Common myeloid progenitor, CD34-positive (primary cell): ENCODE results near the gene OR4E2.

Experiments used
- CTCF ChIA-PET: fragments of 350-600 bp; sonication (Branson Sonifier 250); formaldehyde crosslinking; loops from one replicate; lab custom pipeline; 2021; ENCODE audit warnings: antibody characterized with exemption; lab: Charles Lee
- POLR2A ChIA-PET: fragments of 350-600 bp; sonication (Branson Sonifier 250); formaldehyde crosslinking; loops from one replicate; lab custom pipeline; 2021; ENCODE audit warnings: antibody characterized with exemption; lab: Charles Lee
- DNase-seq, 3 donors: peaks; one replicate each; pipeline versions ENCODE4 v3.0.0 to v3.0.0-alpha.2; 2013
- H3K27ac ChIP-seq, 2 experiments: 1 replicate in 1 of 2; 2 replicates in 1 of 2; pipeline ENCODE4 v1.7.0; 2013; ENCODE audit warnings: inconsistent platforms in 2 of 2, low read length in 2 of 2, mild to moderate bottlenecking in 2 of 2, low read depth in 1 of 2, moderate library complexity in 1 of 2; ENCODE audit not compliant: severe bottlenecking in 2 of 2, insufficient read depth in 1 of 2, poor library complexity in 1 of 2
- H3K27me3 ChIP-seq, 5 experiments: replicated peaks in 2 of 5; 1 replicate in 3 of 5; 2 replicates in 2 of 5; pipeline versions ENCODE4 v1.6.1 to v1.7.0; 2013; ENCODE audit warnings: low read length in 4 of 5, mild to moderate bottlenecking in 2 of 5, moderate library complexity in 2 of 5, inconsistent platforms in 1 of 5; ENCODE audit not compliant: insufficient read depth in 5 of 5, control insufficient read depth in 4 of 5
- H3K36me3 ChIP-seq, 4 experiments: 1 replicate in 2 of 4; 2 replicates in 2 of 4; pipeline versions ENCODE4 v1.6.1 to v1.7.0; 2013; ENCODE audit warnings: low read length in 3 of 4, control low read depth in 1 of 4, mild to moderate bottlenecking in 1 of 4; ENCODE audit not compliant: control insufficient read depth in 4 of 4, insufficient read depth in 4 of 4
- H3K4me1 ChIP-seq, 4 experiments: 1 replicate in 3 of 4; 2 replicates in 1 of 4; pipeline versions ENCODE4 v1.6.1 to v1.7.1; 2013; ENCODE audit warnings: low read length in 3 of 4, mild to moderate bottlenecking in 3 of 4, control low read depth in 1 of 4, inconsistent platforms in 1 of 4, moderate library complexity in 1 of 4; ENCODE audit not compliant: control insufficient read depth in 4 of 4, insufficient read depth in 4 of 4; ENCODE audit errors: control extremely low read depth in 1 of 4
- H3K4me3 ChIP-seq, 7 experiments: 1 replicate in 4 of 7; 2 replicates in 3 of 7; pipeline versions ENCODE4 v1.5.1 to v1.7.0; 2013; ENCODE audit warnings: mild to moderate bottlenecking in 7 of 7, low read length in 6 of 7, moderate library complexity in 6 of 7, inconsistent platforms in 2 of 7, low read depth in 2 of 7, control low read depth in 1 of 7; ENCODE audit not compliant: insufficient read depth in 4 of 7, control insufficient read depth in 1 of 7; ENCODE audit errors: extremely low read depth in 1 of 7
- H3K9me3 ChIP-seq, 5 experiments: 1 replicate in 4 of 5; 2 replicates in 1 of 5; pipeline versions ENCODE4 v1.6.1 to v1.7.1; 2013; ENCODE audit warnings: low read length in 4 of 5, mild to moderate bottlenecking in 2 of 5, inconsistent platforms in 1 of 5, low read depth in 1 of 5, moderate library complexity in 1 of 5; ENCODE audit not compliant: control insufficient read depth in 4 of 5, insufficient read depth in 2 of 5; ENCODE audit errors: control extremely low read depth in 1 of 5
- whole genome bisulfite sequencing: methylation state at CpG from one replicate; pipeline ENCODE4 v1.1.5; 2013; ENCODE audit not compliant: insufficient coverage; 5-methylcytosine and 5-hydroxymethylcytosine counted together

Gene OR4E2

DNA sequence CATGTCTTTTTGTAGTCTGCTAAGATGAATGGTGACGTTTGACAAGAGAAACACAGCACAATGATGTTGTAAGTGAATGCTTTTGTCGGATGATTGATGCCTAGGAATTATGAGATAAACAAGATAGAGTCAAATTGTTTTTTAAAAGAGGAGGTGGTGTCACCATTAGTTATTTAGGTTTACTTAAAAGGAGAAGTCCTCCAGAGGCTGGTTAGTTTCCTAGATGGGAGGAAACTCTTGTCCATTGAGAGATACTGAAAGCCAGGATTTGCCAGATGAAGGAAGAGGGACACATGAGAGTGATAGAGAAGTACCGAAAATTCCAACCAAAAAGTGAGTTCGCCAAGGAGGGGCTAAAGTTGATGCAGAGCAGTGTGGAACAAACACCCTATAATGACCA, 18.8 kb upstream of the OR4E2 start, which contains the start of gene OR10G2:
Gene OR10G2 (minus strand): TSS at position 101 of the 400 bp plus-strand sequence. CDS start 98 bp downstream, at position 3.
- Histone ChIP-seq H3K4me3 (no peak within 1 kb of the TSS), H3K36me3 (no peaks in the 10 kb centered on the region), H3K4me1 (peaks cover 0 to 2% (median 0%) of the 10 kb centered on the region in 4 experiments), H3K27me3 (no peaks in the 10 kb centered on the region), H3K27ac (no peak within 1 kb of the TSS), H3K9me3 (peaks cover 0 to 1% (median 0%) of the 10 kb centered on the region in 5 experiments)
- POLR2A ChIA-PET, result no interaction called here
- CTCF ChIA-PET, result no interaction called here
- 100% methylated on average over 4 of the region's 4 CpGs for WGBS
- DNase-seq, result no peak

DNA sequence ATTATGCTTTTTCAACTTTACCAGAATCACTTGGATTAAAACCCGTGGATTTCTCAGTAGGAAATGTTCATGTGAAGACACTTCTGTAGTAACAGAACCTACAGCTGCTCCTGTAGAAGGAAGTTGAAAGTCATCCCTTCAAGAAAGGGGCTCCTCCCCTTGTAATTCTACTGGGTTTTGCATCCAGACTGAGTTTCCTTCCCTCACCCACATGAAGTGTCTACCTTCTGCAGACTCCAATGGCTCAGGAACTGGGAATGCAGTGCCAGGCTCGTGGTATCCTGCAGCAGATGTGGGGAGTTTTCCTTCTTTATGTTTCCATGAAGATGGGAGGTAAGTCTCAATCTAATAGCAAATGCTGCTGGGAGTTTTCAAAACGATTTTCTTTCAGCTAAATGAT, 11.0 kb upstream of the OR4E2 start:
- H3K36me3 ChIP-seq, result no peaks in the 10 kb centered on the region
- H3K27ac ChIP-seq, result no peak overlapping the region
- peaks cover 0 to 2% (median 0%) of the 10 kb centered on the region in 4 experiments for H3K4me1 ChIP-seq
- ChIA-PET POLR2A (no interaction called here), CTCF (interaction anchor here (0.6 to 1.0 kb wide), 2 partner anchors 15 to 59 kb away, joined by 3 read pairs; no protein-coding TSS in a partner anchor)
- DNase-seq, result no peak
- peaks cover 0 to 1% (median 0%) of the 10 kb centered on the region in 5 experiments for H3K9me3 ChIP-seq
- no peaks in the 10 kb centered on the region for H3K27me3 ChIP-seq
- H3K4me3 ChIP-seq, result no peak overlapping the region
- 100% methylated on average over 1 of the region's 3 CpGs for WGBS

DNA sequence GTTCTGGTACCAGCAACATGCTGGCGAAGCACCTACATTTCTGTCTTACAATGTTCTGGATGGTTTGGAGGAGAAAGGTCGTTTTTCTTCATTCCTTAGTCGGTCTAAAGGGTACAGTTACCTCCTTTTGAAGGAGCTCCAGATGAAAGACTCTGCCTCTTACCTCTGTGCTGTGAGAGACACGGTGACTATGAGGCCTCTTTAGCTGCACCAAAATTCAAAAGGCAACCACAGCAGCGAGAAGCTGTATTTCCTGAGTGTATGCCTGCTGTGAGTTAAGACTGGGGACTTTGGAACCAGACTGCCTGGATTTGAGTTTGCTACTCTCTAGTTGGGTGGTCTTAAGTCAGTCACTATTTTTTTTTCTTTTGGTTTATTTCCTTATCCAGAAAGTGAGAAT, 10.2 kb upstream of the OR4E2 start:
- Histone ChIP-seq H3K9me3 (peaks cover 0 to 1% (median 0%) of the 10 kb centered on the region in 5 experiments), H3K27ac (no peak overlapping the region), H3K4me1 (no peaks in the 10 kb centered on the region), H3K36me3 (no peaks in the 10 kb centered on the region), H3K27me3 (no peaks in the 10 kb centered on the region), H3K4me3 (no peak overlapping the region)
- WGBS, result 89% methylated on average over 4 of the region's 5 CpGs
- ChIA-PET POLR2A (no interaction called here), CTCF (interaction anchor here (1.0 kb wide), 1 partner anchor 15 kb away, joined by 3 read pairs; no protein-coding TSS in a partner anchor)
- DNase-seq, result no peak

DNA sequence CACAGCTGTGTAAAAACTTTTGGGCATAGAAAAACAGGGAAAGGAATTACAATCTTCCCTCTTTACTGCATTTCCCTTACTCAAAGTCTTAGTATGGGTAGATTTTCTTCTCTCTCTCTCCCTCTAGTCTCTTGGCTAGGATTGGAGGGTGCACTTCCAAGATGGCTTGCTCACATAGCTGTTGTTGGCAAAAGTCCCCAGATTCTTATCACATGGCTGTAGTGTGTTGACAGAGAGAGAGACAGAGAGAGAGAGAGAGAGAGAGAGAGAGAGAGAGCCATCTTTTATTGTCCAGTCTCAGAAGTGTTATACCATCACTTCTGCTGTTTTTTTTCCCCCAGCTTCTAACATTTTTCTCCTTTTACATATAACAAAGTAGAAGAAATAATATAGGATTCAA, 6.3 kb upstream of the OR4E2 start:
- no peaks in the 10 kb centered on the region for H3K27me3 ChIP-seq
- no peak for DNase-seq
- no peak overlapping the region for H3K4me3 ChIP-seq
- no peaks in the 10 kb centered on the region for H3K36me3 ChIP-seq
- POLR2A ChIA-PET, result no interaction called here
- peaks cover 0 to 3% (median 1%) of the 10 kb centered on the region in 4 experiments for H3K4me1 ChIP-seq
- no peak overlapping the region for H3K27ac ChIP-seq
- CTCF ChIA-PET, result no interaction called here
- peaks cover 0 to 1% (median 0%) of the 10 kb centered on the region in 5 experiments for H3K9me3 ChIP-seq

DNA sequence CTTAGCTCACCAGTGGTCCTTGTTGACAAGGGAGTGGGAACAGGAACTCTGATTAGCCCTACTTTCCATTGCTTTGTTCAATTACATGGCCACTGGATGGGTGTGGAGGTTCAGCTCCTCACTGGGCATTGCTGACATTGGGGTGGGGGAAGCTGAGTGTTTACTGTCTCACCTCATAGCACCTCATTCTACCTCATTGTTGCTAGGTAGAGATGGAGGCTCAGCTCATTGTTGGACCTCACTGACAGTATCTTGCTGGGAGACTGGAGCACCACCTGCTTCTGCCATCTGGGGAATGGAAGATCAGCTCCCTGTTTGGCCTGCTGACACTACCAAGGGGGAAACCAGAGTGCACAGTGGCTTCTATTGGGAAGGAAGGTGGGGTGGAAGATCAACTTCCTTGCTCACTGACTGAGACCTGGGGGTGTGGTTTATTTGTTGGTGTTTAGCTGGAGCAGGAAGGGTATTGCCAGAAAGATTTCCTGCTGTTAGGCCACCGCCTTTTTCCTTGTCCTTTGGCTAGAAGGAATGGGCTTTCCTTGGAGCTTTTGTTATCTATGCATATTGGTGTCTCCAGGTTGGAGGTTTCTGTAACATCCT, 1.3 kb upstream of the OR4E2 start:
- no peak overlapping the region for H3K4me3 ChIP-seq
- H3K4me1 ChIP-seq, result peaks cover 0 to 5% (median 2%) of the 10 kb centered on the region in 4 experiments
- WGBS, result 17% methylated on average over 1 of the region's 1 CpG
- H3K36me3 ChIP-seq, result no peaks in the 10 kb centered on the region
- ChIA-PET CTCF (interaction anchor here (1.0 to 1.8 kb wide), 3 partner anchors 13 to 894 kb away, joined by 3 to 4 read pairs (median 3); no protein-coding TSS in a partner anchor), POLR2A (no interaction called here)
- DNase-seq, result no peak
- no peak overlapping the region for H3K27ac ChIP-seq
- no peaks in the 10 kb centered on the region for H3K9me3 ChIP-seq
- no peaks in the 10 kb centered on the region for H3K27me3 ChIP-seq

DNA sequence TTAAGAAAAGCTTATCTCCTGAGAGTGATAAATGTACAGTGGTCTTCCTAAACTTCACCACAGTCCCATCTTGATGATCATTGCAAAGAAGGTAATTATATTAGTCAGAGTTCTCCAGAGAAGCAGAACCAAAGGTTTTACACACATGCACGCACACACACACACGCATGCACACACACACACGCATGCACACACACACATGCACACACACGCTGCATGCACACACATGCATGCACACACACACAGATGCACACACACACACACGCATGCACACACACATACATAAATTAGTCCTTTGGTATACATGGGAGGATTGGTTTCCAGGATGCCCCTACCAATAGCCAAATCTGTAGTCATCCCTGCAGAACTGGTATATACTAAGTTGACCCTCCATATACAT, 580 bp downstream of the OR4E2 start:
- ChIA-PET CTCF (no interaction called here), POLR2A (no interaction called here)
- Histone ChIP-seq H3K36me3 (no peaks in the 10 kb centered on the region), H3K27ac (no peak overlapping the region), H3K4me3 (no peak overlapping the region), H3K9me3 (no peaks in the 10 kb centered on the region), H3K27me3 (peaks cover 0 to 5% (median 2%) of the 10 kb centered on the region in 5 experiments), H3K4me1 (peaks cover 0 to 5% (median 2%) of the 10 kb centered on the region in 4 experiments)
- WGBS, result 90% methylated on average over 2 of the region's 5 CpGs
- no peak for DNase-seq

DNA sequence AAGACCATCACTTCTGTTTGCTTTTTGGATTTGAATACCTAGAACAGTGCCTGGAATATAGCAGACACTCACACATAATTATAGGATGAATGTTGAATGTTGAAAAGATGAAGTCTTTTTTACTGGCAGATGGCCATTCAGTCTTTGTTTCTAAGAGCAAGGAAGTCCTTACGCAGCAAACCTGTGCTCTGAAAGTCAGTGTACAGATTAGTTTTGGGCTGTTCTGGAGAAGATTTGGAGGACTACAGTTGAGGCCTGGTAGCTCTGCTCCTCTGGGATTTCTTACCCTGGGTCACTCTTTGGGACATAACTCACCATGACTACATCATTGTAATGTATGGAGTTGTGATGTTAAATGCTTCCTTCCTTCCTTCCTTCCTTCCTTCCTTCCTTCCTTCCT, 3.3 kb downstream of the OR4E2 start:
- WGBS, result 100% methylated on average over 1 of the region's 1 CpG
- POLR2A ChIA-PET, result no interaction called here
- Histone ChIP-seq H3K4me1 (peaks cover 0 to 5% (median 2%) of the 10 kb centered on the region in 4 experiments), H3K27me3 (peaks cover 0 to 5% (median 2%) of the 10 kb centered on the region in 5 experiments), H3K4me3 (no peak overlapping the region), H3K36me3 (no peaks in the 10 kb centered on the region), H3K27ac (no peak overlapping the region), H3K9me3 (no peaks in the 10 kb centered on the region)
- DNase-seq, result no peak
- CTCF ChIA-PET, result interaction anchor here (0.6 kb wide), 1 partner anchor 656 kb away, joined by 3 read pairs; no protein-coding TSS in a partner anchor
